ENCODE results near the gene SERPINH1.
"Not testable (repeated sequence)": the region's sequence is repeated elsewhere in the genome, so short reads cannot be mapped to it uniquely, and the experiment has no call there.

Gene SERPINH1

GRCh38 chr11:75576017-75576416 is 14.0 kb downstream of the SERPINH1 start:
- no peak for DNase-seq (ENCODE audit: low spot score)

GRCh38 chr11:75576499-75576918 is 14.5 kb downstream of the SERPINH1 start:
- no peak for DNase-seq (ENCODE audit: low spot score)

GRCh38 chr11:75577207-75577606 is 15.2 kb downstream of the SERPINH1 start:
- peak; percentile 67 for DNase-seq (ENCODE audit: low spot score)

GRCh38 chr11:75578977-75579376 is 16.9 kb downstream of the SERPINH1 start:
- no peak for DNase-seq (ENCODE audit: low spot score)

GRCh38 chr11:75579841-75580240 is 17.8 kb downstream of the SERPINH1 start:
- no peak for DNase-seq (ENCODE audit: low spot score)

- no peak for DNase-seq (ENCODE audit: low spot score)
Observed at GRCh38 chr11:75582506-75582894, 20.4 kb downstream of the SERPINH1 start.

- DNase-seq (ENCODE audit: low spot score): peak; percentile 90
Observed at GRCh38 chr11:75582895-75583717, 21.1 kb downstream of the SERPINH1 start.

- no peak for DNase-seq (ENCODE audit: low spot score)
Observed at GRCh38 chr11:75583718-75584658, 21.9 kb downstream of the SERPINH1 start.

- not testable (repeated sequence) for DNase-seq (ENCODE audit: low spot score)
Observed at GRCh38 chr11:75584659-75585292, 22.7 kb downstream of the SERPINH1 start.

- no peak for DNase-seq (ENCODE audit: low spot score)
Observed at GRCh38 chr11:75585293-75585670, 23.2 kb downstream of the SERPINH1 start.

- DNase-seq (ENCODE audit: low spot score): no peak
Observed at GRCh38 chr11:75586395-75586794, 24.3 kb downstream of the SERPINH1 start.

- peak; percentile 79 for DNase-seq (ENCODE audit: low spot score)
Observed at GRCh38 chr11:75588051-75588481, 26.0 kb downstream of the SERPINH1 start.

- no peak for DNase-seq (ENCODE audit: low spot score)
Observed at GRCh38 chr11:75589051-75589450, 27.0 kb downstream of the SERPINH1 start.

- DNase-seq (ENCODE audit: low spot score): no peak
Observed at GRCh38 chr11:75589933-75590332, 27.9 kb downstream of the SERPINH1 start.

GRCh38 chr11:75591371-75591770 is 29.3 kb downstream of the SERPINH1 start:
- DNase-seq (ENCODE audit: low spot score): no peak

- no peak for DNase-seq (ENCODE audit: low spot score)
Observed at GRCh38 chr11:75591966-75592365, 29.9 kb downstream of the SERPINH1 start.

GRCh38 chr11:75592715-75593114 is 30.7 kb downstream of the SERPINH1 start:
- DNase-seq (ENCODE audit: low spot score): no peak

- no peak for DNase-seq (ENCODE audit: low spot score)
Observed at GRCh38 chr11:75593286-75593915, 31.3 kb downstream of the SERPINH1 start.

GRCh38 chr11:75594211-75594610 is 32.2 kb downstream of the SERPINH1 start:
- DNase-seq (ENCODE audit: low spot score): no peak

- no peak for DNase-seq (ENCODE audit: low spot score)
Observed at GRCh38 chr11:75595429-75595828, 33.4 kb downstream of the SERPINH1 start.

GRCh38 chr11:75596914-75597313 is 34.9 kb downstream of the SERPINH1 start:
- no peak for DNase-seq (ENCODE audit: low spot score)

- peak; percentile 77 for DNase-seq (ENCODE audit: low spot score)
Observed at GRCh38 chr11:75597636-75598035, 35.6 kb downstream of the SERPINH1 start.

Measured in HuH-7 (cell line).